ENCODE data around the gene SLC11A2. TPM values are rescaled to one million over a fixed set of nuclear protein-coding genes. Genes with fewer than 3 reads are reported as not detected.

The SLC11A2 gene
- total RNA-seq, 2 donors from 2014 or later: 55.1 to 58.7 TPM

Other genes starting within 250 kb of the SLC11A2 start
- gene TMPRSS12, start 183.5 kb downstream of the SLC11A2 start, total RNA-seq: not detected
- gene HIGD1C, start 73.8 kb downstream of the SLC11A2 start, total RNA-seq: not detected
- 10 to 100 TPM; 21.3 to 32.1 TPM for gene LETMD1, start 21.9 kb upstream of the SLC11A2 start, total RNA-seq
- gene CSRNP2, start 57.2 kb upstream of the SLC11A2 start, total RNA-seq: 10 to 100 TPM; 23.6 to 29.4 TPM
- 10 to 100 TPM; 16.1 to 23.1 TPM for gene TFCP2, start 146.8 kb upstream of the SLC11A2 start, total RNA-seq
- 10 to 100 TPM; 18.1 to 19.4 TPM for gene POU6F1, start 191.7 kb upstream of the SLC11A2 start, total RNA-seq
- 100 to 1,000 TPM; 156 to 169 TPM for gene DAZAP2, start 212.4 kb upstream of the SLC11A2 start, total RNA-seq
- 1 to 10 TPM; 6.5 to 9.3 TPM for gene SMAGP, start 244.0 kb upstream of the SLC11A2 start, total RNA-seq

Measured in posterior vena cava (tissue), 2 donors.